GM21723 (cell line): ENCODE measurements around the gene CLK4.

Experiments used
- ATAC-seq: cut with Tn5 transposase; IDR thresholded peaks from one replicate; pipeline ENCODE4 v1.9.1; 2021; ENCODE audit warnings: mild to moderate bottlenecking, moderate library complexity; ENCODE audit not compliant: unreplicated experiment

Gene CLK4

GRCh38 chr5:178640331-178641045, 13.6 kb upstream of the CLK4 start:
- no peak for ATAC-seq

DNA sequence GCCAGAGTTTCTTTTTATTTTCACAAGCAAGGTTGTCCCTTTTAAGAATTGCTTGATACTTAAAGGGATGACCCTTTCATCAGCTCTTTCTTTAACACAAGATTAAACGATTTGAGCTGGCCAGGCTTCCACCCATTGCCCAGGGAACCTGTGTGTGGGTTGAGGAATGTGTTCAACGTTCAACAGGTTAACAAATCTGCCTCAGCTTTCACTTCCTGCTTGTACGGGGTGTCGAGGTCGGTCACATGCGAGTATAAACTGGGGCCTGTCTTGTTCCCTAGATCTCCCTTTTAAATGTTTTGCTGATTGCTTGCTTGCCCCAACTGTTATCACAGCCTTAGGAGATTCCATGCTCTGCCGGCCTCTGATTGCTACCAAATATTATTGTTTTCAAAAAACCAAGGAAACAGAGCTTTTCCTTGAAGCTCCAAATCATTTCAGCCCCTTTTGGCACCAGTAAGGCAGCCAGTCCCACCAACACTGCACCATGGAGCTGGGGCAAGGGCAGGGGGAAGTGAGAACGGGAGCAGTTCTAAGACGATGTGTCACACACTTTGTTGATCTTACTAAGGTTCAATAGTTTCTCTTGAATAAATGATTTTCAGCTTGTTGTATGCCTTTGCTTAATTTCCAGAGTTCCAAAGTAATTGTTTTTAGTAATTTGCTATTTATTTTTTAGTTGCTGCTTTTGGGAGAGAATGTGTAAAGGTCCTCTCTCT, 10.7 kb upstream of the CLK4 start:
- ATAC-seq = no peak

GRCh38 chr5:178632285-178632684, 5.4 kb upstream of the CLK4 start:
- no peak for ATAC-seq

DNA sequence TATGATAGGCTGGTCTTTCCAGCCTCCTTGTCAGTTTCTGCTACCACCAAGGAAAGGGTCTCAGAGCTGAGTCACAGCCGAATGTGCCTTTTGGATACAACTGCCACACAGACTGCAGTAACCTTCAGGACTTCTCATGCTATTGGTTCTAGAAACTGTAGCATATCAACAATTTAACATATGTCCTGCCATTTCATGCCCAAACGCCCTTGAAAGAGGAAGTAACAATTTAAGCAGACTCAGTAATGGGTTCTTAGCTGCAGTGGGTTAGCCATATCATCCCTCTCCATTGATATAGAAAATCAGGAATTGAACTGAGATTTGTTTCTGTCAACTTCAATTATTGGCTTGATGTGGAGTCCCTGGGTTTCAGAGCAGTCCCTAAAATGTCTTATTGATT, 4.1 kb upstream of the CLK4 start:
- ATAC-seq = no peak

DNA sequence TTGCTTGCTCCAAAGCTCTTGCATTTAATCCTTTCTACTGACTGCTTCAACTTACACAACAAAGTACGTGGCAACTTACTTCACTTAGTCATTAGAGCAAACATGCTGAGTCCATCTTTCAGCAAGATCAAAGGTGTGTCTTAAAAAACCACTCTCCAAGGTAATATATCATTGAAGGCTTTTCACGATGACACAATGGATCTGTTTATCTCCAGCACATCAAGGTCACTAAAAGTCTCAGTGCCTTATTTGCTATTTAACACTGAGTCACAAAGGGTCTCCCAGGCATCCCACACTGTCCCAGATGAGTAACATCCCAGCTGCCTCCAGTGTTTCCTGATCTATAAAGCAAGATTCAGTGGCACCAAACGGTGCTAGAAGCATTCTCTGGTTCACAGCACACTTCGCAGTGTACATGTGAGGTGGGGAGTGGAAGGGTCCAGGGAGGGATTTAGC, 3.7 kb upstream of the CLK4 start:
- no peak for ATAC-seq

DNA sequence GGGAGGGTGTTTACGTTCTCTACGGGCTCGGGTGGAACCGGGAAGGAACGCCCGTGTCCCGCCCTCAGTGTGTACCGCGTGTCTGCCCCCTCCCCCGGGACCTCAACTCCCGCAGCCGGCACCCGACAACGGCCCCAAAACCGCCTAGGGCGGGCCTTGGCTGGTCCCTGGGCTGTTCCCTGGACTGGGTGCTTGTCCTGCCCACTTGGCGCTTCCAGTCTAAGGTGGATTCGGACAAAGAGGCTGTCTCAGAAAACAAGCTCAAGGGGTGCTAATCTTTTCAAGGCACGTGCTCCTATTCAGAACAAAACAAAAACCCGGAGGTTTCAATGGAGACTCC, 379 bp upstream of the CLK4 start:
- ATAC-seq = no peak

DNA sequence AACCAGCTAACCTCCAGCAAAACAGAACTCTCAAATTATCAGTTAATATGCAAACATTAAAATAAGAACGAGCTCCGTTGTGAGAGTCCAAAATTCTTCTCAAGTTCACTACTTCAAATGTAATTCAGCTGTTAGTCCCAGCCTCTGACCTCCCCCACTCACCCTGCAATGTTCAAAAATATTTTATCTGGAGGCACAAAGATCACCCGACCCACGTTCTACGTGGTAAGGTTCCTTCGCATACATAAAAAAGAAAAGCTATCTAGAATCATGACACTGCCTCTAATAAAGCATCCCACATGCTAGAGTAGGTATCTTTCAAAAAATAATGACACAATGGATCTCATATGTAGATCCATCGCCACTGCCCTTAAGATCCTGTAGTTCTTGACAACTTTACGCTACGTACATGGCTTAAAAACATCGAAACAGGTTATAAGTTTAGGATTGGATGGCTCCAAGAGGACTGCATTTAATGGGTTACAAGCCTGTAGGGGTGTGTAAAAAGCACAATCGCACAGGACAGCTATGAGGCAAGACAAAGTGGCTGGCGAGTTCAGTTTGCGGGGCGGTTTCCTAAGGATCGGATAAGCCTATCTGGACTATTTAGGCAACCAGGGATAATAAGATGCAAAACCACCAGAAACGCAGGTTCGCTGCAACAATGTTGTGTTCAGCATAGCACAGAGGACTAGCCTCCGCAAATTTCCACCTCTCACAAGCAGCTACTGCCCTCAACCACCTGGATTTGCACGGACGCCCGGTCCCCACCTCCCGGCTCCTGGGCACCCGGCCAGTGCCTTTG, 969 bp downstream of the CLK4 start:
- ATAC-seq = peak; percentile 24

DNA sequence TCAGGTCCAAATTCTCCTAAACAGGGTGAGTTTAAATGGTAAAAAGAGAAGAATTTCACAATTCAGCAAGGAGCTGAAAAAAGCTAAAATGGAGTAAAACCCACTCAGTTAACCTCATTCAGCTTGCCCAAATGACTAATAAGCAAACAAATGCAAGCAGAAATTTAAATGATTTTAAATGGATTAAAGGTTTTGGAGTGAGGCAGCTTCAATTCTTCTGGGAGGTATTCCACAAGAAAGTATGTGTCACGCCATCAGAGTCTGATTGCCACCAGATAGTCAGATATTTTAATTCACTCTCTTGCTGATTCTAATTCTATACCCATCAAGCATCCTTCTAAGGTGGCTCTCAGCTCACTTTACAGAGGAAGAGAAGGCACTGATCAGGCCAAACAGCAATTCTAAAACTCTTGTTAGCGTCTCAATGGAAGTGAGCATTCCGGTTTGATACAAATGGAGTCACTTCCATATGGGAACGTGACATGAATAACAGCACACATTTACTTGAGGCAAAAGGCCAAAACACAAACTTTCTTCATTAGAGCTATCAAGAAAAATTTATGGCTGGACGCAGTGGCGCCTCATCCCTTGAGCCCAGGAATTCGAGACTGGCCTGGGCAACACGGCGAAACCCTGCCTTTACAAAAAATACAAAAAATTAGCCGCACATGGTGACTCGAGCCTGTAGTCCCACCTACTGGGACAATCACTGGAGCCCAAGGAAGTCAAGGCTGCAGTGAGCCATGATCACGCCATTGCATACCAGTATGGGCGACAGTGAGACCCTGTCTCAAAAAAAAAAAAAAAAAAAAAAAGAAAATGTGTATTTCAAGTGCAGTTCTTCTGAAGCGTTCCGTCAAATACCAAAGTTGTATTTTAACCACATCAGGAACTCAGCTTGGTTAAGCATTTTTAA, 2.0 kb downstream of the CLK4 start:
- ATAC-seq = no peak

DNA sequence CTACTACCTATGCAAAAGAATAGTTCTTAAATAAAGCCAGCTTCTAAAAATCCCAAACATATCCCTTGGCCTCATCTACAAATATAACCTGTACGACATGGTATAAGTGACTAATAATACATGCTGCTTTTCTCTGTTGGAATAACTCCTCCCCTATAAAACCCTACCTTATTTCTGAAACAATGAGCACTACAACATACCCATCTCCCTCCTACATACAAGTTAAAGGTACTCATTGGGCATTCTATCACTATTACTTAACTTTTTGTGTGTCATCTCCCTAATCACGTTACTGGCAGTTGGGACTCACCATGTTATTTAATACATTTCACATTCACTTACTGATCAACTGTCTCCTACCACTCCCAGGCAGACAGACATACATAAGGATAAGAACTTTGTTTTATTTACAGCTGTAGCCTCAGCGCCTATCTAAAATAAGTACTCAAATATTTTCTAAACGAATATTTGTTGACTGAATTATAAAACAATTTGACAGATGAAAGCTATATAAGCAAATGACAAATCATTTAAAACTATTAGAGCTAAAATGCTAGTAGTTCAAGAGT, 4.1 kb downstream of the CLK4 start:
- no peak for ATAC-seq

GRCh38 chr5:178619390-178619789, 7.5 kb downstream of the CLK4 start:
- ATAC-seq = no peak

DNA sequence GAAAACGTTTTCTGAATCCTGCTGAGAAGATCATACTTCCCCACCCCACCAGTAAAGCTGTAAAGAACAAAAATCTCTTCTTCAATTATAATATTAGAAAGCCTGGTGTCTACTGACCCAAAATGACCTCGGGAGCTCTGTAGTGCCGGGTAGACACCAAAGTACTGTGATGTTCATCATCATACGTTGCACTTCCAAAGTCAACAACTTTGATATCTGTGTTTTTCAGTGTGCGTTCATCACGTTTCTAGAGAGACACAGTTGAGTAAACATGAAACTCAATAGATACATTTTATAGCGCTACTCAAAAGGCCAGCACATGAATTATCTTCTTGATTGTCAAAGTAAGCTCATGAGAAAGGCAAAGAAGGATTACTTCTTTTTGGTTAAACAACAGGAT, 14.6 kb downstream of the CLK4 start:
- no peak for ATAC-seq

DNA sequence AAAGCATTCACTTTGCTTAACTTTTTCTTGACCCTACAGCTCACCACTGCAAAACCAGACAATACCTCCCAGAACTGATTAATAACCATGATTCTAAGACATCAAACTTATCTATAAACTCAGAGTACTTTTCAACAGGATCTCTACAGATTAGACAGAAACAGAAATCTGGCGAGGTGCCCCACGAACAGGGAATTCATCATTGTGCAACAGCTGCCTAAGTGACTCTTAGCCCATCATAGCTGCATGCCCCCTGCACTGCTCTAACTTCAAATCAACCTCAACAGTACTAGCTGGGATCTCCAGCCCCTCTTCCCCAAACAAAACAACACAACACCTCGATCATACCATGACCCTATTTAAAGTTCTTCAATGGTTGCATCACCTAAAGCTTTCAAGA, 20.6 kb downstream of the CLK4 start:
- no peak for ATAC-seq

DNA sequence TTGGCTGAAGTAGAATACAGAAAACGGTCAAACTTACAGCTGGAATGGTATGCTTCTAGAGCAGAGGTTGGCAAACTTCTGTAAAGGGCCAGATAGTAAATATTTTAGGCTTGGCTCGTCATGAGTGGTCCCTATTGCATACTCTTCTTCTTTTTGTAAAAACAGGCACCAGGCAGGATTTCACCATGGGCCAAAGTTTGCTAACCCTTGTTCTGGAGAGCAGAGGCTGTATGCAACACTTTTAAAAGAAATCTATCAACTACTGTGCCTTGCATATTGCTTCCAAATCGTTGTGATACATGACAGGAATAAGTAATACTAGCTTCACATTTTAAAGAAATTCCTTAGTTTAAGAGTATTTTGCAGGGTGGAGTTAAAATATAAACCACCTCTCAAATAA, 21.1 kb downstream of the CLK4 start:
- no peak for ATAC-seq

GRCh38 chr5:178602752-178603151, 24.1 kb downstream of the CLK4 start:
- no peak for ATAC-seq

DNA sequence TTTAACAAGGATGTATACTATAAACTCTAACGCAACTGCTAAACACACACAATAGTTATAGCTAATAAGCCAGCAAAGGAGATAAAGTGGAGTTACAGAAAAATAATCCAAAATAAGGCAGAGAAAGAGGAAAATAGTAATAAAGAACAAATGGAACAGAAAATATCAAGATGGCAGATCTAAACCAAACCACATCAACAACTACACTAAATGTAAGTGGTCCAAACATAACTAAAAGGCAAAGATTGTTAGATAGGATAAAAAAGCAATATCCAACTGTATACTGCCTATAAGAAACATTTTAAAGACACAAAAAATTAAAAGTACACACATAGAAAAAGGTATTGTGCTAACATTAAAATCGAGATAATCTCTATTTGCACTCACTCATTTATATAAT, 31.1 kb downstream of the CLK4 start:
- no peak for ATAC-seq

DNA sequence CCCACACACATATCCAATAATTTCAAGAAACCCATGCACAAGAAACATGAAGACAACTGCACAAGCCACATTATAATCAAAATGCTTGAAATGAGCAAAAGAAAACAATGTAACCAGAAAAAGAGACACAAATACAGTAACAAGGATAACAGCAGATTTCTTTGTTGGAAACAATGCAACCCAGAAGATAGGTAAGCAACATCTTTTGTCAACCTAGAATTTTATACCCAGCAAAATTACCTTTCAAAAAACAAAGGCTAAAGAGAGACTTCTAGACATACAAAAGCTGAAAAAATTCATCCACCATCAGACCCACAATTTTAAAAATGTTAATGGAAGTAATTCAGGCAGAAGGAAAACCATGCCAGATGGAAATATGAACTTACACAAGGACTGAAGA, 31.7 kb downstream of the CLK4 start:
- no peak for ATAC-seq

- ATAC-seq = no peak
Measured at GRCh38 chr5:178590924-178591423, 35.9 kb downstream of the CLK4 start.

GRCh38 chr5:178590141-178590923, 36.5 kb downstream of the CLK4 start, which contains the start of gene COL23A1:
COL23A1 (minus strand) TSS chr5:178590393.
- peak; percentile 59 for ATAC-seq
